GM18526 (cell line): ENCODE measurements around the gene PHACTR3.

ENCODE experiments used
- POLR2A ChIP-seq: IDR thresholded peaks from 3 replicates; pipeline ENCODE4 v1.6.1; 2011; ENCODE audit not compliant: insufficient read length; ENCODE audit errors: extremely low read depth

Gene PHACTR3

DNA sequence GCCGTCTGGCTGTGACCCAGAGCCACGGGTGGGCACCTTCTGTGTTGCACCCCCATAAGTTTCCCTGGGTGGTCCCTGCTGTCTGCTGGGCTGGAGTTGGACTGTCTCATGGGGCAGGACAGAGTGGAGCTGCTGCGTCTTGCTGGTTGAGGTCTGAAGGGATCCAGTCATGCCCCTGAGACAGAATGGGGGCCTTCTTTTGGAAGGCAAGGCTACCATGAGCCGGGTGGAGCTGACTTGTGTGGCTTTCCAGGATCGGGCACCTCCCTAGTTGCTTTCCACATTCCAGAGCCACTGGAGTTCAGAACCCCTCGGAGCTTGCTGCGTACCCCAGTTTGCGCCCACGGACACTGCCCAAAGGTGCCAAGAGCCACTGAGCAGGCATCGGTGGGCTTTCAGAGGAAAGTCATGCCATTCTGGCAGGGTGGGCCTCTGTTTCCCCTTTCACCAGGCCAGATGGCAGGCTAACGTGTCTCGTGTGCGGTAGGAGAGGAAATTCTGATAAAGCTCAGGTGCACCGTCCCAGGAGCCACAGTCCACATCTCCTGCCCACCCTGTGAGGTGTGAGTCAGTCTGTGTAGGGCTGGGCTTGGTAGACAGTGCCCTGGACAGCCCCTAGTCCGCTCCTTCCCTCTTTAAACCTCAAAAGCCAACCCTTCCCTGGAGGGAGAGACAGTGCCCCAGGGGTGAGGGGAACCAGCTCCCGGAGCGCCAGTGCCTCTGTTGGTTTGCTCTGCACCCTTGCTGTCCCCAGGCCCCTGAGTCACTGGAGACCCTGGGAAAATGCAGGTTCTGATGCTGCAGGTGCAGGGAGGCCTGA is 203.8 kb downstream of the PHACTR3 start:
- no peak for TF ChIP-seq POLR2A

DNA sequence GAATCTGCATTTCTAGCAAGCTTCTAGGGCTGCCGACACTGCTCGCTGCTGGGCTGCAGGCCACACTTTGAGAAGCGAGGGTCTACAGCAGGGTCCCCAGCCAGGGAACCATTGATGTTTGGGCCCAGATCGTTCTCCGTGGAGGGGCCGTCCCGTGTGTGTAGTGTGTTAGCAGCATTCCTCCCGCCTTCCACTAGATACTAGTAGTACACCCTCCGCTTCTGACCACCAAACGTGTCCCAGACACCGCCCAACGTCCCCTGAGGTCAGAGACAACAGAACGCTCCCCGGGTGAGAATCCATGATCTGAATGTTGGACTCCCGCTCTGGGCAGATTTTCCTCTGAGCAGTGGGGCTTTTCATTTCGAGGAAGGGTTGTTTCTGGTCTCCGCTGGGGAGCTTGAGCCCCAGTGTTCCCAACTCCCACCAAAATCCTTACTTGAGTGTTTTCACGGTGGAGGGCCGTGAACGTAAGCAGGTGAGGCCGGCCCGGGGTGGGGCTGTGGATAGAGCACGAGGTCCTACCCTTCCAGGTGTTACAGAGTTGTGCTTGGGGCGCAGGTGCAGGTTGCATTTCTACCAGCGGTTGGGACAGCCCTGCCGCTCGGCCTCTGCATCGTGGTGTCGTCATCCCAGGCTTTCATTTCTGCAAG is 204.5 kb downstream of the PHACTR3 start:
- TF ChIP-seq POLR2A, result no peak

DNA sequence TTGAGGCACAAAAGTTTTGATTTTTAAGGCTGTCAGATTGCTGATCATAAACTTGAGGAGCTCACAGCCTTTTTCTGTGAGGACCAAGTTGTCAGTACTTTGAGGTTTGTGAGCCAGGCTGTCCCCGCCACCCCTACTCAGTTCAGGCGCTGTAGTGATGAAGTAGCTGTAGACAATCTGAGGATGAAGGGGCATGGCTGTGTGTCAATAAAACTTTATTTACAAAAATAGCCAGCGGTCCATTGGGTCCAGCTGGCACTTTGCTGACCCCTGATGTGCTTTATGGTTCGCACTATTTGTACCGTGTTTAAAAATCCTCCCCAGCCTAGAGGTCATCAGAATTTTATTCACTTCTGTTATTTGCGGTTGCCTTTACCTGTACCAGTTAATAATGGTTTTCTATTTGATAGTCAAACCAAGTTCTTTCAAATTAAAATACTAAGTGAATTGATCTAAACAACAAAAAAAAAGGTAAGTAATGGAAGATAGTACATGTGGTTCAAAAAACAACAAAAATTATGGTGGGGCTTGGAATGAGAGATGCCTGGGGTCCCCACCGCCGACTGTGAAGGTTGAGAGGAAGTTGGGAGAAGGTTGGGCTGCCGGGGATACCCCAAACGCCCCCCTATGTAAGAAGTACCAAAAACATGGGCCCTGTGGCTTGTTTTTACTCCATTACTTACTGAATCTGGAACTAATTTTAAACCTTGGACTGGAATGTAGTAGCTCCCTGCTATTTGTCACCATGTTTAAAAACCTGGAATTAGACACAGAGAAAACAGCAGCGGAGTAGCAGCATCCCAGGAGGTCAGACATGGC is 205.5 kb downstream of the PHACTR3 start:
- TF ChIP-seq POLR2A, result no peak

DNA sequence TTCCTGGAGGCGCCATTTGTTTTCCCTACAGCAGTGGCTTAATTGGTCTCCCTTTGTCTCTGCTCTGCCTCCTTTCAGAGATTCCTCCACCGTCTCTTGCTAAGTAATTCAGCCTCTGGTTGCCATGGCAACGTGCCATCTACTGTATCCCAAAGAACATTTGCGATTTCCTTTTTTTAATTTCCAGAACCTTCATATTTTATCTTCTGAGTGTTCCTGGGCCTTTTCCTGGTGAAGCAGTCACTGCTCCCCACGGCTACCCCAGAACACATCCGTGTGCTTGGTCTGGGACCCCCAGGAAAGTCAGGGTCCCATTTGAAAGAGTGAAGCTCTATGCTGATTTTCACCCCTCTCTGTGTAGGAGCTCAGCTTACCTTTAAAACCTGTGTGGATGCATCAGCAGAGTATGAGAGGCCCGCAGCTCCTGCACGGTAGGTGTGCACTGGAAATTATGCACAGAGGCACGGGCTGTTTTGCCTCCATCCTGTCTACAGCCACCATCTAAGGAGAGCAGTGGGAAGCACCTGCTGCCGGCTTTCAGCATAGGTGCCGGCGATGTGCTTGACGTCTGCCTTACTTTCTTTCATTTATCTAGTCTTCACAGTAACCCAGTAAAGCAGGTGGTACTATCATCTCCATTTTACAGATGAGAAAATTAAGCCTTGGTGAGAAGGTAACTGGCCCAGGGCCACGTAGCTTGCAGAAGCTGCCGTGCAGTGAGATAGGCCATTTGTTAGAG is 206.3 kb downstream of the PHACTR3 start:
- no peak for TF ChIP-seq POLR2A

DNA sequence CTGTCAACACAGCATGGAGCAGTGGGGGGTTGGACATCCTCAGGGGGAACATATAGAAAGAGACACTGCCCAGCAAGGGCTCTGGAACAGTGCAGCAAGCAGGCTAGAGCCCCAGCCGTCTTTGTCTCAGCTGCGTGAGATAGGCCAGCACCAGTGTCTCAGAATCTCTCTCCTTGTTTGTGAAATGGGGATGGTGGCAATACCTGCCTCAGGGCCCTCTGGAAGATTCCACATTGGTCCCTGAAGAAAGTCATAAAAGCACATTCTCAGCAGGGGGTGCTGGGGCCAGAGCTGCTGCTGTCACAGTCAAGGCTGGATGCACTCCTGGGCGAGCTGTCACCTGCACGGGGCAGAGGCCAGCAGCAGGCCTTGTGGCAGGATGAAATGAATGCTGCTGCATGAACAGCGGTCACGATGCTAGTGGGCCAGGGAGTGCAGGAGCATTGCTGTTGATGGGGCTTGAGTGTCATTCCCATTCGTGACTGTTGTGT is 207.4 kb downstream of the PHACTR3 start:
- TF ChIP-seq POLR2A, result no peak

DNA sequence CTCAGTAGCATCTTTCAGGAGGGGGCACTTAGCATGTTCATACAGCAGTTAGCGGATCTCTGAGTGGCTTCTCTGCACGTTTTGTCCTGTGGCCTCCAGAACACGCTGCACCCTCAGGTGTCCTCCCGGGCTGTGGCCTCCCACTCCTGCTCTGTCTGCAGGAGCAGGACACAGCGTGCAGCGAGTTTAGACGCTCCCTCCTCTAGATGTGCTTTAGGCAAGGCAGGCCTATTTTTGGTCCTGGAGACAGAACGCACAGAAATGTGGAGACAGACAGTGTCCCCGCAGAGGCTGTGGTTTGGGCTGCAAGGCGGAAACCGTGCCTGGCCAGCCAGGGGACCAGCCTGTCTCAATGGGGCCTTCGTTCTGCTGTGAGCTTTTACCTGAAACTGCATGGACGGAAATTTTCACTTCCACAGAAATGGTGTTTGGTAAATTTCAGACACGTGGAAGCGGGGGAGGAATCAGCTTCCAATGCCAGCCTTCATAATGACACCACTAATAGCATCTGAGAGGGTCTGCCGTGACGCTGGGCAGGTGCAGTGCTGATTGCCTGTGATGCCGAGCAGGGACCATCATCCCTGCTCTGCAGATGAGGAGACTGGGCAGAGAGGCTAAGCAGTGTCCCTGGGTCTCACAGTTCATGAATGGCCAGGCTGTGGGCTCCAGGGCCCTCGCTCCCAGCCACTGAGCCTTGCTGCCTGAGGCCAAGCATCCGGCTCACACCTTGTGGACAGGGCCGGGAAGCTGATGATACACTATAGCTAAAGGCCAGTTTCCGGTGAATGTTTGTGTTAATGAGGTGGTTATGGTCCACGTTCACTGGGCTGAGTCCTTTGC is 208.2 kb downstream of the PHACTR3 start:
- no peak for TF ChIP-seq POLR2A

DNA sequence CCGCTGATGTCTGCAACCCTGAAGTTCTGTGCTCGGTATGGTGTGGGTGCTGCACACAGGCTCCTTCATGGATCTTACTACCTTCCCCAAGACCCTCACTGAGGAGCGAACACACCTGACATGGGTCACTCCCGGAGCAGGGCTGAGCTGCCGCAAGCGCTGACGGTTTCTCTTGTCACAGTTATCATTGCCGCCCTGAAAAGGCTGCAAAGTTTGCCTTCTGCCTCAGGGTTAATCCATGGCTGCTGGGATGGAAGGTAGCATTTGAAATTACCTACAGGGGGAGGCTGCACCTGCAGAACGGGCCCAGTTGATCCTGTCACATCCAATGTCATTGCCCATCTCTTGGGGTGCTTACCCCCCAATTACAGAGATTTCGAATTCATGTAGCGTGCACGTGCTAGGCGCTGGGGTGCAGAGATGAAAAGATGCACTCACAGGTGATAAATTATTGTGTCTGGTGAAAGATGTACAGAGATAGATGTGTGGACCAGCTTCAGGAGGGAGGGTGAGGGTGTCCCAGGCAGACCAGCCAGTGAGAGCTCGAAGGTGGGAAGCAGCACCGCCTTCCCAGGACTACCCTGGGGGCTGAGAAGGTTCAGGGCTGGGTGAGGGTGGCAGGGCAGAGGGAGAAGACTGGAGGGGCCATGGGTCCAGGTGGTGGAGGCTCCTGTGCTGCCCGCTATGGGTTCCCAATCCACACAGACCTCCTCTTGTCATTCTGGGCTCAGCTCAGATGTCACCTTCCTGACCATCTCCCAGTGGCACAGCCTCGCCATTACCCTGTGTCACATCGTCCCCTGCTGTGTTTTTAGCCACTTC is 209.0 kb downstream of the PHACTR3 start:
- TF ChIP-seq POLR2A, result no peak

DNA sequence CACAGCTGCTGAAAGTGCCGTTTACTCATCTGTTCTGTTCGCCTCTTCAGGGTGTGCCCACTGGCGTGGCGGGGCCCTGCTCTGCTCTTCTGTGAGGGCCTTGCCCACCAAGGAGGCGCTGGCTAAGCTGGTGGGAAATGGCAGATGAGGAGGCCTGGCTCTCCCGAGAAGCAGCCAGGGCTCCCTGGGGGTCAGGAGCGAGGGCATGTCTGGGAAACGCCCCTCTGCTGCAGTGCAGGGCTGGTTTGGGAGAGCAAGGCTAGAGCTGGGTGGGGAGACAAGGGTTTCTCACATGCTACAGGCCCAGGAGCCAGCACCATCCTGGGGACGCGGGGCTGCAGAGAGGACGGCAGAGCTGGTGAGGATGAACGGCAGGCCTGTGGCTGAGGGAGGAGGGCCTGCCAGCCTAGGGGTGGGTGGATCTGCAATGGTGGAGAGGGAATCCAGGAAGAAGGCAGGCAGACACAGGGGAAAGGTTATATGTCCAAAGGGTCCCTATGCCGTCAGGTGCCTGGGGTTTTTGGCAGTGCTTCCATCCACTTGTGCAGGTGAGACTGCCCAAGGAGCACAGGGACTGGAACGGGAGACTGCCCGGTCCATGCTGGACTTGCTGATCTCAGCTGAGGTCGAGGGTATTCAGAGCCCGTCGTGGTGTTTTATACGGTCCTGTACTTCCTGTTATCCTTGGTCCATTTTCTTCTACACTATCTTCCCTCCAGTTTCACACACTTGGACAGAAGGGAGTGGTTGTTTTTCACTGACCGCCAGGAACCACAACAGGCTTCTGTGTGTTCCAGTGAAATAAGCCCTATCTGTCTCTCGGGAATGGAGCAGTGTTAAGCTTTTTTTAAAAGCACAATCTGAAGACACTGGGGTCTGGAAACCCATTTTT is 209.9 kb downstream of the PHACTR3 start:
- no peak for TF ChIP-seq POLR2A

DNA sequence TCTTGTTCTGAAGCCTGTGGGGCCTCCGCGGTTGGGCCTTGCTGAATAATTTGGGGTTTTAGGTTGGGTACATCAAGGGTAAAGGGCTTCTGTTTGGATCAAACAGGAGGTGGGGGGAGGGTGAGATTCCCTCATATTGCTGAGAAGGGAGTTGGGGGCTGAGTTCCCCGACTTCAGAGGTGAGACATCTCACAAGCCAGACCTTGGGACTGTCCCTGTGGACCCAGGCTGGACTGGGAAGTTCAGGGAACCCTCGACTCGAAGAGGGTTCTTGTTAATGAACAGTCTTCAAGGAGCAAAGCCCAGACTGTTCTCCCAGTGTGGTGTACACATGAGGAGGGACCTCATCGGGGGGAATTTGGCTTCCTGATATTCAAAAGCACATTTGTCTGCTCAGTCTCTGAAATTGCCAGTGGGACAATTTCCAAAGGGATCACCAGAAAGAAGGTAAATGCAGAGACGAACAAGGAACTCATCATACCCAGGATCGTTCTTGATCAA is 210.6 kb downstream of the PHACTR3 start:
- no peak for TF ChIP-seq POLR2A

DNA sequence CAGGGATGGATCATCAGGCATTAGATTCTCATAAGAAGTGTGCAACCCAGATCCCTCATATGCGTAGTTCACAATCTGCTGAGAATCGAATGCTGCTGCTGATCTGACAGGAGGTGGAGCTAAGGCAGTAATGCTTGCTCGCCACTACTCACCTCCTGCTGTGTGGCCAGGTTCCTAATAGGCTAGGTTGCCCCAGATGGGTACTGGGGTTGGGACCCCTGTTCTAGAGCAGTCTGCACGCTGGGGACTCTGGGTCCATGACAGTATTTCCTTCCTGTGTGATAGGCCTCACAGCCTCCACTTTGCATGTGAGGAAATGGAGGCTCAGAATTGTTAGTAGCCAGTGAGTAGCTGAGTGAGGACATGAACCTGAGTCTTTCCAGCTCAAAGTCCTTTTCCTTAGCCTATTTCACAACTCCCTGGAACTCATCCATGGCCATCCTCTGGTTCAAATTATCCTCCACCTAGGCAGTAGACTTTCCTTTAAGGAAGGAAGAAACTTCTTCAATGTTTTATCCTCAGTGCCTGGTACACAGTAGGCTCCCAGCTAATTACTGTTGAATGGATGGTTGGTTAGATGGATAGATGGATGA is 211.9 kb downstream of the PHACTR3 start:
- TF ChIP-seq POLR2A, result no peak

DNA sequence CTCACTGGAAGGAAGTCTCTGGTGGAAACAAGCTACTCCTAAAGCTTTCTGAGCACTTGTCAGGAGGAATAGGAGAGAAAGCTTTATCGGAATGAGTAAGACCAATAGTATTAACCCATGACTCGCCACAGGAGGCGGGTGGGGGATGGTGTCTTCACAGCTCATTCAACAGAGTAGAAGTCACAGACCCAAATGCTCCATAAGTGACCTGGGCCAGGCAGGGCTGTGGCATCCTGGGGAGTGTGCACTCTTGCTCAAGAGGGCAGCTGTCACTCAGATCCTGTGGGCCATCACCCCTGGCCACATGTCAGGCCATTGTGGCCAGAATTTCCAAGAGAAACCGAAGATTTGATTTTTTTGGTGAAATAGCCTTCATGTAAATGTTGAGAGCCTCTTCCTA is 213.1 kb downstream of the PHACTR3 start:
- no peak for TF ChIP-seq POLR2A
